Mesenchymal stem cell (in vitro differentiated cells and primary cell): Measurements from ENCODE around the gene SBSN.

Experiments used
- DNase-seq: peaks from one replicate; pipeline ENCODE4 v3.0.0-alpha.2; 2013
- H2AFZ ChIP-seq: one replicate; pipeline ENCODE4 v1.6.1; 2013; ENCODE audit warnings: low read depth, mild to moderate bottlenecking, control low read depth, inconsistent platforms, low read length, moderate library complexity
- H2AK5ac ChIP-seq: 2 replicates; pipeline ENCODE4 v1.6.1; 2013; ENCODE audit warnings: low read length, moderate library complexity, mild to moderate bottlenecking, inconsistent platforms; ENCODE audit not compliant: severe bottlenecking
- H2BK120ac ChIP-seq: one replicate; pipeline ENCODE4 v1.6.1; 2013; ENCODE audit warnings: low read depth, mild to moderate bottlenecking, inconsistent platforms, low read length, moderate library complexity
- H2BK12ac ChIP-seq, 2 experiments: one replicate each; pipeline ENCODE4 v1.6.1; 2013; ENCODE audit warnings: inconsistent platforms in 2 of 2, low read length in 2 of 2, mild to moderate bottlenecking in 2 of 2, moderate library complexity in 2 of 2, control low read depth in 1 of 2
- H2BK15ac ChIP-seq: one replicate; pipeline ENCODE4 v1.6.1; 2013; ENCODE audit warnings: mild to moderate bottlenecking, low read depth, inconsistent platforms; ENCODE audit not compliant: poor library complexity, severe bottlenecking
- H2BK5ac ChIP-seq: 2 replicates; pipeline ENCODE4 v1.6.1; 2013; ENCODE audit warnings: low read depth, mild to moderate bottlenecking, low read length, control low read depth, inconsistent platforms; ENCODE audit not compliant: poor library complexity, severe bottlenecking
- H3K14ac ChIP-seq, 2 experiments: one replicate each; pipeline ENCODE4 v1.6.1; 2013; ENCODE audit warnings: inconsistent platforms in 2 of 2, low read length in 2 of 2, control low read depth in 1 of 2, mild to moderate bottlenecking in 1 of 2, moderate library complexity in 1 of 2
- H3K18ac ChIP-seq, 2 experiments: one replicate each; pipeline ENCODE4 v1.6.1; 2013; ENCODE audit warnings: inconsistent platforms in 2 of 2, low read length in 2 of 2, control low read depth in 1 of 2, low read depth in 1 of 2, mild to moderate bottlenecking in 1 of 2
- H3K23ac ChIP-seq, 2 experiments: one replicate each; pipeline ENCODE4 v1.6.1; 2013; ENCODE audit warnings: inconsistent platforms in 2 of 2, low read length in 2 of 2, mild to moderate bottlenecking in 2 of 2, moderate library complexity in 2 of 2, control low read depth in 1 of 2
- H3K27ac ChIP-seq: 2 replicates; pipeline ENCODE4 v1.5.1; 2013; ENCODE audit warnings: mild to moderate bottlenecking, moderate library complexity, low read length, control low read depth, inconsistent platforms; ENCODE audit not compliant: poor library complexity, severe bottlenecking
- H3K27me3 ChIP-seq, 2 experiments: 2 replicates each; pipeline versions ENCODE4 v1.6.1 to v1.7.0; 2013; ENCODE audit warnings: low read length in 2 of 2, mild to moderate bottlenecking in 2 of 2, moderate library complexity in 2 of 2, control low read depth in 1 of 2, inconsistent platforms in 1 of 2; ENCODE audit not compliant: control insufficient read depth in 1 of 2, insufficient read depth in 1 of 2
- H3K36me3 ChIP-seq, 2 experiments: 2 replicates each; pipeline versions ENCODE4 v1.6.1 to v1.7.0; 2013; ENCODE audit warnings: low read length in 2 of 2, control low read depth in 1 of 2, inconsistent platforms in 1 of 2, low read depth in 1 of 2, mild to moderate bottlenecking in 1 of 2; ENCODE audit not compliant: insufficient read depth in 2 of 2, control insufficient read depth in 1 of 2
- H3K4ac ChIP-seq, 2 experiments: one replicate each; pipeline ENCODE4 v1.6.1; 2013; ENCODE audit warnings: inconsistent platforms in 2 of 2, low read length in 2 of 2, mild to moderate bottlenecking in 2 of 2, moderate library complexity in 2 of 2, control low read depth in 1 of 2, low read depth in 1 of 2
- H3K4me1 ChIP-seq: 2 replicates; pipeline ENCODE4 v1.6.1; 2013; ENCODE audit warnings: low read depth, low read length, control low read depth; ENCODE audit not compliant: control insufficient read depth, insufficient read depth
- H3K4me2 ChIP-seq: 2 replicates; pipeline ENCODE4 v1.6.1; 2013; ENCODE audit warnings: low read length, mild to moderate bottlenecking, inconsistent platforms; ENCODE audit not compliant: poor library complexity, severe bottlenecking
- H3K4me3 ChIP-seq, 2 experiments: 2 replicates each; pipeline versions ENCODE4 v1.5.1 to v1.7.0; 2013; ENCODE audit warnings: low read length in 2 of 2, mild to moderate bottlenecking in 2 of 2, control low read depth in 1 of 2, low read depth in 1 of 2; ENCODE audit not compliant: insufficient read depth in 1 of 2
- H3K79me1 ChIP-seq: replicated peaks from 2 replicates; pipeline ENCODE4 v1.6.1; 2013; ENCODE audit warnings: mild to moderate bottlenecking, control low read depth, low read length, inconsistent platforms; ENCODE audit not compliant: poor library complexity, severe bottlenecking
- H3K9ac ChIP-seq: 2 replicates; pipeline ENCODE4 v1.7.0; 2013; ENCODE audit warnings: mild to moderate bottlenecking, low read length, moderate library complexity
- H3K9me3 ChIP-seq: 2 replicates; pipeline ENCODE4 v1.7.0; 2013; ENCODE audit warnings: mild to moderate bottlenecking, low read length; ENCODE audit not compliant: control insufficient read depth
- H4K8ac ChIP-seq: one replicate; pipeline ENCODE4 v1.6.1; 2013; ENCODE audit warnings: inconsistent platforms, mild to moderate bottlenecking, low read length, moderate library complexity
- H4K91ac ChIP-seq: one replicate; pipeline ENCODE4 v1.6.1; 2013; ENCODE audit warnings: mild to moderate bottlenecking, low read length, inconsistent platforms
- WGBS: methylation state at CpG from one replicate; pipeline ENCODE4 v1.1.7; 2013; ENCODE audit warnings: mixed read lengths; 5-methylcytosine and 5-hydroxymethylcytosine counted together

Gene SBSN

GRCh38 chr19:35511337-35511736, 16.8 kb downstream of the SBSN start:
- H2AK5ac ChIP-seq: no peak overlapping the region
- no peak overlapping the region for H3K23ac ChIP-seq
- no peak for DNase-seq
- no peak overlapping the region for H3K4ac ChIP-seq
- no peak overlapping the region for H2BK120ac ChIP-seq
- no peak overlapping the region for H2BK5ac ChIP-seq
- H3K4me3 ChIP-seq: no peak overlapping the region
- no peak overlapping the region for H2AFZ ChIP-seq
- H3K18ac ChIP-seq: no peak overlapping the region
- H3K4me2 ChIP-seq: no peak overlapping the region
- no peak overlapping the region for H3K9ac ChIP-seq
- H3K79me1 ChIP-seq: no peaks in the 10 kb centered on the region
- H2BK15ac ChIP-seq: no peak overlapping the region
- no peak overlapping the region for H4K91ac ChIP-seq
- H3K27ac ChIP-seq: no peak overlapping the region
- peaks cover 35 to 74% of the 10 kb centered on the region in 2 experiments for H3K27me3 ChIP-seq
- H3K9me3 ChIP-seq: no peaks in the 10 kb centered on the region
- no peak overlapping the region for H2BK12ac ChIP-seq
- H3K14ac ChIP-seq: no peak overlapping the region
- no peak overlapping the region for H4K8ac ChIP-seq
- no peaks in the 10 kb centered on the region for H3K36me3 ChIP-seq
- H3K4me1 ChIP-seq: peaks cover 14% of the 10 kb centered on the region
- 84% methylated on average over 7 of the region's 7 CpGs for WGBS

GRCh38 chr19:35510626-35510964, 17.5 kb downstream of the SBSN start:
- H3K9me3 ChIP-seq: no peaks in the 10 kb centered on the region
- no peaks in the 10 kb centered on the region for H3K79me1 ChIP-seq
- H3K36me3 ChIP-seq: peaks cover 0 to 1% of the 10 kb centered on the region in 2 experiments
- H3K23ac ChIP-seq: peak overlapping the region in 1 of 2 experiments; percentile 64
- no peak overlapping the region for H2BK5ac ChIP-seq
- no peak overlapping the region for H3K18ac ChIP-seq
- no peak overlapping the region for H2BK12ac ChIP-seq
- H3K14ac ChIP-seq: no peak overlapping the region
- no peak overlapping the region for H2BK15ac ChIP-seq
- H4K91ac ChIP-seq: no peak overlapping the region
- peaks cover 14% of the 10 kb centered on the region for H3K4me1 ChIP-seq
- no peak overlapping the region for H3K4ac ChIP-seq
- H4K8ac ChIP-seq: no peak overlapping the region
- no peak for DNase-seq
- peaks cover 42 to 75% of the 10 kb centered on the region in 2 experiments for H3K27me3 ChIP-seq
- no peak overlapping the region for H2BK120ac ChIP-seq
- H3K27ac ChIP-seq: no peak overlapping the region
- H3K4me2 ChIP-seq: no peak overlapping the region
- 38% methylated on average over 11 of the region's 15 CpGs for WGBS
- peak overlapping the region in 1 of 2 experiments; percentile 77 for H3K4me3 ChIP-seq
- no peak overlapping the region for H2AFZ ChIP-seq
- no peak overlapping the region for H2AK5ac ChIP-seq
- no peak overlapping the region for H3K9ac ChIP-seq

- H3K18ac ChIP-seq: peak overlapping the region in 1 of 2 experiments; percentile 42
- H3K9me3 ChIP-seq: no peaks in the 10 kb centered on the region
- no peak overlapping the region for H3K4ac ChIP-seq
- peak; percentile 35 for DNase-seq
- H2BK12ac ChIP-seq: no peak overlapping the region
- H3K4me2 ChIP-seq: peak overlapping the region; percentile 71
- no peak overlapping the region for H2AK5ac ChIP-seq
- no peak overlapping the region for H3K23ac ChIP-seq
- H3K27ac ChIP-seq: no peak overlapping the region
- 2% methylated on average over 35 of the region's 39 CpGs for WGBS
- peak overlapping the region; percentile 23 for H4K8ac ChIP-seq
- H2BK120ac ChIP-seq: no peak overlapping the region
- H2BK15ac ChIP-seq: no peak overlapping the region
- peaks cover 14% of the 10 kb centered on the region for H3K4me1 ChIP-seq
- peak overlapping the region; percentile 52 for H2BK5ac ChIP-seq
- no peaks in the 10 kb centered on the region for H3K79me1 ChIP-seq
- H2AFZ ChIP-seq: no peak overlapping the region
- peaks cover 48 to 80% of the 10 kb centered on the region in 2 experiments for H3K27me3 ChIP-seq
- H3K4me3 ChIP-seq: peak overlapping the region in 1 of 2 experiments; percentile 77
- H3K9ac ChIP-seq: peak overlapping the region; percentile 78
- no peak overlapping the region for H3K14ac ChIP-seq
- H4K91ac ChIP-seq: no peak overlapping the region
- H3K36me3 ChIP-seq: peaks cover 0 to 4% of the 10 kb centered on the region in 2 experiments
Observed at GRCh38 chr19:35509861-35510625, 18.1 kb downstream of the SBSN start.

- H2BK5ac ChIP-seq: no peak overlapping the region
- 12% methylated on average over 10 of the region's 12 CpGs for WGBS
- H3K79me1 ChIP-seq: no peaks in the 10 kb centered on the region
Observed at GRCh38 chr19:35509018-35509652, 19.0 kb downstream of the SBSN start.

More at GRCh38 chr19:35509018-35509652, 19.0 kb downstream of the SBSN start:
- no peak for DNase-seq
- no peaks in the 10 kb centered on the region for H3K9me3 ChIP-seq
- no peak overlapping the region for H3K27ac ChIP-seq
- no peak overlapping the region for H3K18ac ChIP-seq
- no peak overlapping the region for H2BK15ac ChIP-seq
- H3K9ac ChIP-seq: no peak overlapping the region
- peak overlapping the region; percentile 49 for H3K4me2 ChIP-seq
- H2BK120ac ChIP-seq: no peak overlapping the region
- no peak overlapping the region for H2BK12ac ChIP-seq
- no peak overlapping the region for H3K14ac ChIP-seq
- H2AK5ac ChIP-seq: no peak overlapping the region
- H3K4ac ChIP-seq: no peak overlapping the region
- peaks cover 50 to 77% of the 10 kb centered on the region in 2 experiments for H3K27me3 ChIP-seq
- no peak overlapping the region for H4K91ac ChIP-seq
- no peak overlapping the region for H3K23ac ChIP-seq
- H2AFZ ChIP-seq: no peak overlapping the region
- no peak overlapping the region for H4K8ac ChIP-seq
- H3K36me3 ChIP-seq: peaks cover 0 to 4% of the 10 kb centered on the region in 2 experiments
- no peak overlapping the region for H3K4me3 ChIP-seq
- H3K4me1 ChIP-seq: peaks cover 12% of the 10 kb centered on the region
